Subcutaneous abdominal adipose tissue (tissue), 5 donors: Measurements from ENCODE around the gene SHMT2.

Experiments used
- H3K27ac ChIP-seq: one replicate; pipeline ENCODE4 v1.7.0; 2013; ENCODE audit warnings: low read depth, mild to moderate bottlenecking, inconsistent platforms, low read length, moderate library complexity
- H3K27me3 ChIP-seq, 5 donors: one replicate each; pipeline ENCODE4 v1.7.0; 2013; ENCODE audit warnings: low read length in 5 of 5, inconsistent platforms in 1 of 5; ENCODE audit not compliant: control insufficient read depth in 5 of 5, insufficient read depth in 4 of 5
- H3K36me3 ChIP-seq, 5 donors: one replicate each; pipeline ENCODE4 v1.7.0; 2013; ENCODE audit warnings: low read length in 5 of 5; ENCODE audit not compliant: control insufficient read depth in 5 of 5, insufficient read depth in 5 of 5
- H3K4me1 ChIP-seq, 5 donors: one replicate each; pipeline ENCODE4 v1.7.0; 2013; ENCODE audit warnings: low read length in 5 of 5, mild to moderate bottlenecking in 3 of 5, moderate library complexity in 1 of 5; ENCODE audit not compliant: control insufficient read depth in 5 of 5, insufficient read depth in 5 of 5
- H3K4me3 ChIP-seq, 5 donors: one replicate each; pipeline ENCODE4 v1.7.0; 2013; ENCODE audit warnings: low read length in 5 of 5, low read depth in 1 of 5
- H3K9ac ChIP-seq, 5 donors: one replicate each; pipeline ENCODE4 v1.7.0; 2013; ENCODE audit warnings: low read length in 5 of 5, mild to moderate bottlenecking in 4 of 5, moderate library complexity in 3 of 5
- H3K9me3 ChIP-seq, 5 donors: one replicate each; pipeline ENCODE4 v1.7.0; 2013; ENCODE audit warnings: low read length in 5 of 5; ENCODE audit not compliant: control insufficient read depth in 5 of 5
- donor health status: healthy.
- donor health status: healthy.
- donor health status: healthy.
- donor health status: healthy.
- donor health status: healthy.

SHMT2 gene

GRCh38 chr12:57187222-57188089 is 42.1 kb upstream of the SHMT2 start:
- Histone ChIP-seq H3K36me3 (peaks cover 0 to 100% (median 95%) of the 10 kb centered on the region in 5 donors), H3K4me3 (no peak overlapping the region), H3K27ac (no peak overlapping the region), H3K9ac (no peak overlapping the region), H3K9me3 (no peaks in the 10 kb centered on the region), H3K4me1 (peaks cover 0 to 8% (median 0%) of the 10 kb centered on the region in 5 donors), H3K27me3 (no peaks in the 10 kb centered on the region)

GRCh38 chr12:57188090-57188425 is 41.5 kb upstream of the SHMT2 start:
- H3K4me1 ChIP-seq = peaks cover 0 to 14% (median 3%) of the 10 kb centered on the region in 5 donors
- H3K9ac ChIP-seq = no peak overlapping the region
- no peaks in the 10 kb centered on the region for H3K9me3 ChIP-seq
- no peak overlapping the region for H3K27ac ChIP-seq
- no peaks in the 10 kb centered on the region for H3K27me3 ChIP-seq
- H3K36me3 ChIP-seq = peaks cover 0 to 100% (median 100%) of the 10 kb centered on the region in 5 donors
- H3K4me3 ChIP-seq = no peak overlapping the region

- no peak overlapping the region for H3K27ac ChIP-seq
- no peaks in the 10 kb centered on the region for H3K27me3 ChIP-seq
- peaks cover 0 to 15% (median 5%) of the 10 kb centered on the region in 5 donors for H3K4me1 ChIP-seq
- no peak overlapping the region for H3K9ac ChIP-seq
- H3K36me3 ChIP-seq = peaks cover 0 to 100% (median 100%) of the 10 kb centered on the region in 5 donors
- no peak overlapping the region for H3K4me3 ChIP-seq
- no peaks in the 10 kb centered on the region for H3K9me3 ChIP-seq
Measured at GRCh38 chr12:57190037-57190436, 39.5 kb upstream of the SHMT2 start.

GRCh38 chr12:57190821-57191220 is 38.7 kb upstream of the SHMT2 start:
- H3K9me3 ChIP-seq = no peaks in the 10 kb centered on the region
- H3K4me1 ChIP-seq = peaks cover 0 to 15% (median 5%) of the 10 kb centered on the region in 5 donors
- H3K36me3 ChIP-seq = peaks cover 0 to 100% (median 100%) of the 10 kb centered on the region in 5 donors
- H3K27ac ChIP-seq = no peak overlapping the region
- H3K4me3 ChIP-seq = no peak overlapping the region
- no peaks in the 10 kb centered on the region for H3K27me3 ChIP-seq
- H3K9ac ChIP-seq = no peak overlapping the region

- no peak overlapping the region for H3K9ac ChIP-seq
- H3K36me3 ChIP-seq = peaks cover 0 to 100% (median 100%) of the 10 kb centered on the region in 5 donors
- no peak overlapping the region for H3K27ac ChIP-seq
- no peaks in the 10 kb centered on the region for H3K9me3 ChIP-seq
- no peak overlapping the region for H3K4me3 ChIP-seq
- peaks cover 0 to 15% (median 5%) of the 10 kb centered on the region in 5 donors for H3K4me1 ChIP-seq
- H3K27me3 ChIP-seq = no peaks in the 10 kb centered on the region
Measured at GRCh38 chr12:57191410-57191809, 38.1 kb upstream of the SHMT2 start.

GRCh38 chr12:57192920-57193319 is 36.6 kb upstream of the SHMT2 start:
- Histone ChIP-seq H3K27ac (no peak overlapping the region), H3K27me3 (no peaks in the 10 kb centered on the region), H3K4me3 (no peak overlapping the region), H3K9ac (no peak overlapping the region), H3K4me1 (peaks cover 0 to 15% (median 5%) of the 10 kb centered on the region in 5 donors), H3K9me3 (no peaks in the 10 kb centered on the region), H3K36me3 (peaks cover 0 to 100% (median 100%) of the 10 kb centered on the region in 5 donors)

- Histone ChIP-seq H3K9me3 (no peaks in the 10 kb centered on the region), H3K36me3 (peaks cover 0 to 100% (median 100%) of the 10 kb centered on the region in 5 donors), H3K4me3 (no peak overlapping the region), H3K27me3 (no peaks in the 10 kb centered on the region), H3K4me1 (peaks cover 0 to 15% (median 5%) of the 10 kb centered on the region in 5 donors), H3K27ac (no peak overlapping the region), H3K9ac (no peak overlapping the region)
Measured at GRCh38 chr12:57193706-57194245, 35.7 kb upstream of the SHMT2 start.

GRCh38 chr12:57194253-57194652 is 35.3 kb upstream of the SHMT2 start:
- Histone ChIP-seq H3K4me1 (peaks cover 0 to 15% (median 5%) of the 10 kb centered on the region in 5 donors), H3K9me3 (no peaks in the 10 kb centered on the region), H3K4me3 (no peak overlapping the region), H3K36me3 (peaks cover 0 to 100% (median 100%) of the 10 kb centered on the region in 5 donors), H3K27ac (no peak overlapping the region), H3K27me3 (no peaks in the 10 kb centered on the region), H3K9ac (no peak overlapping the region)

- H3K27me3 ChIP-seq = no peaks in the 10 kb centered on the region
- H3K4me1 ChIP-seq = peaks cover 0 to 10% (median under 1%) of the 10 kb centered on the region in 5 donors
- no peak overlapping the region for H3K4me3 ChIP-seq
- no peak overlapping the region for H3K9ac ChIP-seq
- peaks cover 0 to 100% (median 100%) of the 10 kb centered on the region in 5 donors for H3K36me3 ChIP-seq
- H3K27ac ChIP-seq = no peak overlapping the region
- H3K9me3 ChIP-seq = no peaks in the 10 kb centered on the region
Measured at GRCh38 chr12:57195186-57195585, 34.3 kb upstream of the SHMT2 start.
